ENCODE results near the gene SPPL3.

DNA sequence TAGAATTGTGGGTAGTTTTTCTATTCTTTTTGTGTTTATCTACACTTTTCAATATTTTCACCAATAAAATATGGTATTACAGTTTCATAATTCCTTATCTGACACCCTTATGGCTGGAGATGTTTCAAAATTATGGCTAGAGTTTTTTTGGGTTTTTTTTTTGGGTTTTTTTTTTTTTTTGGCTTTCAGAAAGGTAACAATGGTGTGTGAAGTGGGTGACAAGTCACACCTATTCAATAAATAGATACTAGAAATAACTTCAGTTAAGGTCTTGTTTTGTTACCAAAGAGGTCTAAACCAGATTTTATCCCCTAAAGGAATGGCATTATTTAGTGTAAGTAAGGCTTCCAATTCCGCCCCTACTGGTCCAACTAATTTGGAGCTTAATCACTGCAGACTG lies 19.5 kb downstream of the SPPL3 start:
- TF ChIP-seq EZH2 (IDR thresholded peaks at IDR 0.05; ENCODE audit: borderline replicate concordance, low read length), result no peak
- no peak for TF ChIP-seq CTCF (conservative IDR thresholded peaks at IDR 0.05 in 1 of 2, IDR thresholded peaks at IDR 0.05 in 1 of 2; ENCODE audit: extremely low read depth in 1 of 2, insufficient read depth in 1 of 2, low read depth in 1 of 2, low read length in 2 of 2)

Data from mammary epithelial cell (primary cell).